GM12801 (cell line): ENCODE data around the gene TARS3.

Experiments
- TF ChIP-seq, protein P1 (sequence below): IDR thresholded peaks from one replicate; pipeline ENCODE4 v1.5.1; 2011; ENCODE audit warnings: control low read depth; ENCODE audit not compliant: insufficient read length; ENCODE audit errors: extremely low read depth

The TARS3 gene

DNA sequence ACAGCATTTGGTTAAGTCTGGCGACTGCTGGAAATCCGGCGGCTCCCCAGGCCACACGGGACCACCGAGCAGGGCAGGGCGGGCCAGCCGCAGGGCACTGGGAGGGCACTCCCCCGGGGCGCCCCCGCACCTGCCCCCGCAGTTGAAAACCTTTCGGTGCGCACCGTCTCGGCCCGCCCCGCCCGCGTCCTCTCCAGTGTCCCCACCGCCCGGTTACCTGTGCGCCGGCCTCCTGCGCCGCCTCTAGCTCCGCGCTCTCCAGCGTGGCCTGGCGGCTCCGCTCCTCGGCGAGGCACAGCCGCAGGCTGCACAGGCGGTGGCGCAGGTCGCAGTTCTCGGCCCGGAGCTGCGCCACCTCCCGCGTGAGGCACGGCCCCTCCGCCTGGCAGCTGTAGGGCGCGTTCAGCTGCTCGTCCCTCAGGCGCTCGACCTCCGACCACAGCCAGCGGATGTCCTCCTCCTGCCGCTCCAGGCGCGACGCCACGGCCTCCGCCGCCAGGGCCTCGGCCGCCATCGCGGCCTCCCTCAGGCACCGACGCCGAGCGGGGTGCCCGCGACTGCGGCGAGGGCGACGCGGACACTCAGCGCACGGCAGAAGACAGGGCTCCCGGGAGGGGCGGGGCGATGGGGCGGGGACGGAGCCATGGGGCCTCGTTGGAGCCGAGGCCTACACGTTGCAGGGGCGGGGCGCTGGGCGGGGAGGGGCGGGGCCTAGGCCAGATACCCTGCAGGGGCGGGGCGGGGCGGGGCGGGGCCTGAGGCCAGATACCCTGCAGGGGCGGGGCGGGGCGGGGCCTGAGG, at the start of gene TARS3:
Gene TARS3, minus strand, starts transcription at position 600 of the 801 bp plus-strand sequence. Its CDS starts 86 bp downstream, at position 514.
- TF ChIP-seq, protein P1, sequence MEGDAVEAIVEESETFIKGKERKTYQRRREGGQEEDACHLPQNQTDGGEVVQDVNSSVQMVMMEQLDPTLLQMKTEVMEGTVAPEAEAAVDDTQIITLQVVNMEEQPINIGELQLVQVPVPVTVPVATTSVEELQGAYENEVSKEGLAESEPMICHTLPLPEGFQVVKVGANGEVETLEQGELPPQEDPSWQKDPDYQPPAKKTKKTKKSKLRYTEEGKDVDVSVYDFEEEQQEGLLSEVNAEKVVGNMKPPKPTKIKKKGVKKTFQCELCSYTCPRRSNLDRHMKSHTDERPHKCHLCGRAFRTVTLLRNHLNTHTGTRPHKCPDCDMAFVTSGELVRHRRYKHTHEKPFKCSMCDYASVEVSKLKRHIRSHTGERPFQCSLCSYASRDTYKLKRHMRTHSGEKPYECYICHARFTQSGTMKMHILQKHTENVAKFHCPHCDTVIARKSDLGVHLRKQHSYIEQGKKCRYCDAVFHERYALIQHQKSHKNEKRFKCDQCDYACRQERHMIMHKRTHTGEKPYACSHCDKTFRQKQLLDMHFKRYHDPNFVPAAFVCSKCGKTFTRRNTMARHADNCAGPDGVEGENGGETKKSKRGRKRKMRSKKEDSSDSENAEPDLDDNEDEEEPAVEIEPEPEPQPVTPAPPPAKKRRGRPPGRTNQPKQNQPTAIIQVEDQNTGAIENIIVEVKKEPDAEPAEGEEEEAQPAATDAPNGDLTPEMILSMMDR: no peak

DNA sequence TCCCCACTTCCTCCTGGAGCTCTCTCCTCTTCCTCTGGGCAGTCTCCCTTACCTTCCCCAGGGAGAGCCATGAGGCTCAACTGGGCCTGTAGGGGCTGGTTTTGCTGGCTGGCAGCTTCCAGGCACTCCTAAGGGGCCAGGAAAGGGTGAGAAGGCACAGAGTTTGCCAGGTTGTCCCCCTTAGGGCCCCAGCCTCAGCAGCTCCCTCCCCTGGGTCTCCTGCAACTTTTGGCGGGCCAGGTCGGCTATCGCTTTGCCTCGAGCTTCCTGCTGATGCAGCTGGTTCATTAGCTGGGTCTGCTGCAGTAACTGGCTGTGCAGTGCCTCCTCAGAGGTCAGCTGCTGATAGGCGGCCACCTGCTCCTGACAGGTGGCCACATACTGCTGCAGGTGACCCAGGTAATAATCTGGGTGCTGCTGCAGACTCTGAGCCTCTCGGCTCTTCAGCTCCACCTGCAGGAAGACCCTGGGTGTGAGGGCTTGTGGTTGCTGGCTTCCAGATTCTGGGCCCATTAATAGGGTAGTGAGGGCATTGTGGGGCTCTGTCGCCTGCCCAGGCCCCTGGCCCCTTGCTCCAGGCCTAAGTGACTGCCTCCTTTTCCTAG, 49.3 kb upstream of the TARS3 start:
- TF ChIP-seq, protein P1: no peak

DNA sequence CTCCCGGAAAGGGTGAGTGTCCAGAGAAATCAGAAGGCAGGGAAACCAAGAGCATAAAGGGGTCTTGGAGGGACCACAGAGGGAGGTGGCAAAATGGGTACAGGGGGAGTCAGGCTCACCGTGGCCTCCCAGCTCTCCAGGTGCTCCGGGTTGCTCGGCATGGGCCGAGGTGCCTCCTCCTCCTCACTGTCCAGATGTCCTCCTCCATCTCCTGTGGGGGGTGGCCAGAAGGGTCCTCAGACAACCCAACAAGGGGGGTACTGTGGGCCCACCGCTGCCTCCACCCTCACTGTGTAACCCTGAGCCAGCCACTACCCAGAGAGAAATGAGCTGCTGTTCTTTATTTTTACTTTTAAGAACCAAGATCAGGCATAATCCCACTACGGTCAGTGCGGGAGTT, 48.6 kb upstream of the TARS3 start:
- TF ChIP-seq, protein P1: no peak

GRCh38 chr15:101765772-101766456, 41.6 kb upstream of the TARS3 start:
- TF ChIP-seq, protein P1: no peak

- TF ChIP-seq, protein P1: no peak
Observed at GRCh38 chr15:101733545-101733944, 9.3 kb upstream of the TARS3 start.

DNA sequence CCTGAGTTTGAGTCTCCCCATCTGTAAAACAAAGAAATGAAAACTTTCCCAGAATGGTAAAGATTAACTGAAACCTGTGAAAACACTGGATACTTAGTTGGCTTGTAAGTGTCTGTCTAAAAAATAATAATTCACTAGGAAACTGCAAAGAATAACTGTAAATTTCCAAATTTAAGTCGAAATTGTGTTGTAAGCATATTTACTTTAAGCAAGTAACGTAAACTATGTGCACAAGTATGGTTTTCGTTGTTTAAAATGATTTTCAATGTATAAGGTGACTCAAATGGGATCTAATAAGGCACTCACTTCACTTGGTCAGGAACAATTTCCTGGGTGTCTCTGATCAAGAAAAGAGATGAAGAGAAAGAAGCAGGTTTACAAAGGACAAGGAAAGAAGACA, 8.5 kb upstream of the TARS3 start:
- TF ChIP-seq, protein P1: no peak

- TF ChIP-seq, protein P1: no peak
Observed at GRCh38 chr15:101731746-101732145, 7.5 kb upstream of the TARS3 start.
